DMS53 treated with DMSO at 0.1 percent for 48 hours (cell line): ENCODE data around the gene NOTUM.
"Not testable (repeated sequence)": the region's sequence is repeated elsewhere in the genome, so short reads cannot be mapped to it uniquely, and the experiment has no call there.

Source experiments
- DNase-seq: peaks from one replicate; lab custom pipeline; 2025; ENCODE audit not compliant: unreplicated experiment; lab: John Stamatoyannopoulos, UW

Gene NOTUM

DNA sequence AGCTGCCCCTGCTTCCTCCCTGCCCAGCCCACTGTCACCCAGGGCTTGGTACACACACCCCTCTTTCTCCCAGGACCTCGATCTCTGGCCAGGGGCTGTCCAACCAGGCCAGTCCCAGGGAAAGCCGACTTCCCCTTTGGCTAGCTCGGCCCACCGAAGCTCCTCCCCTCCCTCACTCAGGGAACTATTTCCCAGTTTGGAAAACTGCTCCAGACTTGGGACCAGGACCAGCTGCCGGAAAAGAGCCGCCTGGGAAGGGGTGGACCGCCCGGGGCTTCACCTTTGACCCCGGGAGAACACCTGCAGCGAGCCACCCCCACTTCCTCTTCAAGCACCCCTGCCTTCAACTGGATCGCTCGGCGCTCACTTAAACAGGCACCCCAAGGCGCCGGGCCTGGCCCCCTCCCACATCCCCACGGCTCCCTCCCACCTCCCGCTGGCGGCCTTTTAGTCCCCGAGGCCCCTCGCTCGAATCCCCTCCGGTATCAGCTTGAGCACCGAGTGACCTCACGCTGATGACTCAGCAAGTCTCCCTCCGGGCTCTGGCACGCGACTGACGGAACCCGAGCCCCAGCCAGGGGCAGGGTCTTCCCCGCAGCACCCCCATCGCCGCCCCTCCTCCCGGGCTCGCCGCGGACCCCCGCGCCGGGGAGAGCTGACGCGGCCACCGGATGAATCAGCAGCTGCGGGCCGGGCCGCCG is 34.4 kb downstream of the NOTUM start:
- peak; percentile 69 for DNase-seq

DNA sequence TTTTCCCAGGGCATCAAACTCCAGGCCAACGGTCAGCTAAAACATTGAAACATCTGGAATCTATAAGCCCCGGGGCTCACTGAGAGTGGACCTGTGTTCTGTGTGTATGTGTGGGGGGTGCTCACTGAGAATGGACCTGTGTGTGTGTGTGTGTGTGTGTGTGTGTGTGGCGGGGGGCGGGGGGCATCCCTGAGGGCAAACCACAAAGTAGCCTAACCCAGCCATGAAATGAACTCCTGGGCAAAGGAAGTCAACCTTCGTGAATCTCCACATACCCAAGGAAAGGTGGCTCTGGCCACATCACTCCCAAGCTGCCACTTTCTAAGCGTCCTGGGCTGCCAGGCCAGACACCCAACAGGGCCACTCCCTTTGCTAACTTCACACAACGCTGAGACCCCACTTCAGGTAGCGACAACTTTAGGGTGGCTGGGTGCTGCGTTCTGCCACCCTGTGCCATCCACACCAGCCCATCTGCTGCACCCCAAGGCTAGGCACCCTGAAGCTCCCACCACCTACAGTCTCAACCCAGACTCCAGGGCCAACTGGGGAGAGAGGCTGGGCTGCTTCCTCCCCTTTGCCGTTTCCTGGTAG is 35.0 kb downstream of the NOTUM start:
- DNase-seq = no peak

DNA sequence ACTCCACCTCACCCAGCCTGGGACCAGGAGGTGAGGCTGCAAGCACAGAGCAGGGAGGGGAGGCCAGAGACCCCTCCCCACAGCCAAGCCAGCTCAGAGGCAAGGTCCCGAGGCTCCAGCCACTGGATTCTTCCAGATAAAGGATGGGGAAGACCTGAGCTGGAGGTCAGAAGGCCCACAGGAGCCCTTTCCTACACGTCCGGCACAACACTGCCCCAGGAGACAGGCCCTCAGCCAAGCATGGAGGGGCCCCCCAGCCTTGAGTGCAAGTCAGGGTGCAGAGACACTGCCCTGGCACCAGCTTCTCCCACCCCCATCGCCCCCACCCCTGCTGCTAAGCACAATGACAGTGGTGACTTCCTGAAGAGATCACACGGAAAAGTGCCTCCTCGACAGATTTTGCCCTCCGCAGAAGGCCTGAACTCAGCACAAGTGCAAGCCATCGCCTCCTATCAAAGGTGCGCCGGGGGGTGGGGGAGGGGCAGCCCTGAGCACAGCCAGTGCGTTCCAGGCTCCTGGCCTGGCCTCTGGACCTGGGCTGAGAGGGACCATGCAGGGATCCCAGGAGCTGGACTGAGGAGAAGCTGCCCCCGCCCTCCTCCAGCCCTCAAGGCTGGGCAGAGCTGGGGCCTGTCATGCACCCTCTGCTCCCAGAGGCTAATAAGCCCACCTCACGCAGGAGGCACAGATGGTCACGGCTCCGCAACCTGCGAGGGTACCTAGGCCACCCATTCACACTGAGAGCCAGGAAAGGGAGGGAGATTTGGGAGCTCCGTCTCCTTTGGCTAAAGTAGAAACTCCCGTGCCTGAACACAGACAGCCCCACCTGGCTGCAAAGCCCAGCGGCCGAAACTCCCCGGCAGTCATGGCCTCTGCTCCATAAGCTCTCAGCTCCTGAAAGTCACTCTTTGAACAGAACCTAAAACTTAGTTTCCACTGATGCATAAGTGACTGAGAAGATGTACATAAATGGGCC is 36.1 kb downstream of the NOTUM start:
- no peak for DNase-seq

- DNase-seq = no peak
Measured at GRCh38 chr17:81923302-81924260, 37.4 kb downstream of the NOTUM start.

DNA sequence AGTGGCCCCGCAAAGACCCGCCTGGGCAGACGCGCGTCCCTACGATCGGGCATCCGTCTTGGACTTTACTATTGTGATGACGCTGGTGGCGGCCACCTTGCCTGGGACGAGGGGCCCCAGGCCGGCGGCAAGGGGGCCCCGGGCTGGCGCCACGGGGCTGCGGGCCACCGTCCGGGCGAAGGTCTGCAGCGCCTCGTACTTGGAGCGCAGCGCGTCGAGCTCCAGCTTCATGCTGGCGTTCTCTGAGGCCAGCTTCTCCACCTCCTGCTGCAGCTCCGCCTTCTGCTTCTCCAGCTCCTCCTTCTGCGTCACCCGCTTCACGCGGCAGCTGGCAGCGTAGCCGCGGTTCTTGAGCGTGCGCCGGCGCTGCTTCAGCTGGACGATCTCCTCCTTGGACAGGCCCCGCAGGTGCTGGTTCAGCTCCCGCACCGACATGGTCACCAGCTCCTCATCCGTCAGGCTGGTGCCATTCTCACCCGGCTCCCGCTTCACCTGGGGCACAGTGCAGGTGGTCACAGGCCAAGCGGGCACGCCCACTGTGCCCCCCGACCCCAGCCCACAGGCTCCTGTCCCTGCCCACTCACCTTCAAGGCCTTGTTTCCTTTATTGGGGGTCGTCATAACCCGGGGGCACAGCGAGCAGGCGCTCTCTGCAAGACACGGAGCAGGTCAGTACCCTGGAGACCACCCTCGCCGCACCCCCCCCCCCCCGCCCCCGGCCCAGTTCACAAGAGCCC is 38.3 kb downstream of the NOTUM start:
- DNase-seq = no peak

DNA sequence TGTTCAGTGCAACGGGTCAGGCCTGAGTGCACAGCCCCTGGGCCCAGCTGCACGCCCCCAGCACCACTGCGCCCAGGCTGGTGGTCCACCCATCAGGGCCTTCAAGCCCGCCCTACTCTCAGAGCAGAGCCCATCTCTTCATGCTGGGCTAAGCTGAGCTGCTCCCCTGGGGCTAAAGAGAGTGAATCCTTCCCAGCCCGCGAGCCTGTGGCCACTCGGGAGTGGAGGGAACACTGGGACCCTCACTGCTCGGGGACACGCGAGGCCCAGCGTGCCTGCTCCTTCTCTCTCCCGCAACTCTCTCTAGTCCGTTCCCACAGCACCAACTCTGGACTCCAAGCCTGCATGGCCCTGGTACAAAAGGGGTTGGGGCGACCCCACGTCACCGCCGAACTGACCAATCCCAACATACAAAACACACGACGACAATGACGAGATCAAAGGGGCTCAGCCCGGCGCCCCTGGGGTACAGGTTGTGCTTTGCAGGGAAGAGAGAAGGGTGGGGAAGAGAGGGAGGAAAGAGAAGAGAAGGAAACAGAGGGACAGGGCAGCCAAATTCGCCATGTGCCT is 38.9 kb downstream of the NOTUM start:
- no peak for DNase-seq

- no peak for DNase-seq
Measured at GRCh38 chr17:81921537-81921862, 39.5 kb downstream of the NOTUM start.

DNA sequence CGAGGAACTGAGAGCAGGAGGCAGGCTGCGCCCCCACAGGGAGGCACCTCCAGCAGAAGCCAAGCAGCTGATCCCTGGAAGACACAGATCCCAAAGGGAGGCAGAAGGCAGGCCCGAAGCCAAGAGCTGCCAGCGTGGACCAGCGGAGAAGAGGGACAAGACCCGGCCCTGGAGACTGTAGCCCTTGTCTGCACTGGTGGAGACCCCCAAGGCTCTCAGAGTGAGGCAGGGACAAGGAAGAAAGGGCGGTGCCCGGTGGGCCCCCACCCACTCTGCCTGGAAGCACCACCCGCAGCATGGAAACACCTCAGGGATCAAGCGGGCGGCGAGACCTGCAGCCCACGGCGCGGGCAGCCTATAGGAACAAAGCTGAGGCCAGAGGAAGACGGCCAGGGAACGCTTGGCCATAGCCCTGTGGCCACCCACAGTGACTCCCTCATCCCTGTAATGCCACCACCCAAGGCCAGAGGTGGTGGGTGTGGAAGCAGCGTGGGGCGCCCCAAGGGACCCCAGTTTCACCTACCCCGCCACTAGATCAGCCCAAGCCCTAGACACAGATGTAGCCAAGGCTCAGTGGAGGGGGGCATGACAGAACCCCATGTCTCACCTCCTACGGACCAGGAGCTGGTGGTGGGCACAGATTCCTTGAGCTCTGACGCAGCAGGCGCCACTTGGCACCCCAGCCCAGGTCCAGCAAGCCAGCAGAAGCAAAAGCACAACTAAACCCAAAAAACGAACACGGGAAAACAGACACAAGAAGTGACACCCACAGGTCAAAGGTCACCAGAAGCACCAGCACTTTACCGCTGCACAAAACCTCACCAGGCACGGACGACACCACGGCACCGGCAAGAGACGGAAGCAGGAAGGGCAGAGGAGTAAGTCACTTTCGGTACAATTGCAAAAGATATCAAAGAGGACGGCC is 40.1 kb downstream of the NOTUM start:
- DNase-seq = no peak

DNA sequence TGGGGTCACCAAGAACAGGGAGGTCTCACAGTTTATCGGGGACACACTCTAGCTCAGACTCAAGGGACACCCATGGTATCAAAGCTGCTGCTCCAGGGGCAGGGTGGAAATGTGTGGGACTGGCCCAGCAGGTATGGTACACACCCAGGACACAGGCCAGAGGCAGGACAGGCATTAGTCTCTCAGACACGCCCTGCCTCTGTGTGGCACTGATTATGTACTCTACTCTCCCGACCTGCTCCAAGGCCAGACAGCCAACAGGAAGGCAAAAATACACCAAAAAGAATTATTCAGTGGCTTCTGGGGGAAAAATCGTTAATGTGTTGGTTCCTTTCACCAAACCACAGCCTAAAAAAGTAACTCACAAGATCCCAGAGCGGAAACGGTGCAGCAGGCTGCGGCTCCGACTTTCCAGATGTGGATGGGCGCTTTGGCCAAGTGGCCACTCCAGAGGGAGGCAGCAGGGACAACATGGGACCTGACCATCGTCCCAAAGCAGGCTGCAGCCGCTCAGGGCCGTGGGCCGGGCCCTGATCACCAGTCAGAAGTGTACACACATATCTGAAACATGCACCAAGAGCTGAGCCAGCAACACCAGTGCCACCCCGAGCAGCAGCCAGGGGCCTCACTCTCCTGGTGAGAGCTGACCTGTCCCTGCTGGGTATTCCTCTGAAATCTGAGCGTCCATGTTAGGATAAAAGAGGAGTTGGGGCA is 42.0 kb downstream of the NOTUM start:
- DNase-seq = no peak

DNA sequence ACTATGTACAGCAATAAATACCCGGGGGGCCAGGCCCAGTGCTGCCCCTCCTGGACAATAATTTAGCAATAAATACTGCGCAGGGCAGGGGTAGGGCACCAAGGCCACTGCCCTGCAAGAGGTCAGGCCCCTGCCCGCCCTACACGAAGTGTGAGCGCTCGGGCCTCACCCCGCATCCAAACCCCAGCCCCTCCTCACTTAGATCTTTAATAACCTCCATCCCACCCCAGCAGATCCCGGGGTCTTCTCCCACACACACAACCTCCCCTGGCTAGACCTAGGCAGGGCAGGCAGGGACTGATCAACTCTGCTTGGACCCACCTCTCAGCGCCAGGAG is 42.7 kb downstream of the NOTUM start:
- not testable (repeated sequence) for DNase-seq

GRCh38 chr17:81917565-81918332 is 43.2 kb downstream of the NOTUM start, which contains the start of gene SIRT7:
Gene SIRT7 (minus strand): TSS chr17:81918176. CDS start chr17:81918131, 45 bp downstream.
- DNase-seq = peak; percentile 66

GRCh38 chr17:81916234-81917001 is 44.6 kb downstream of the NOTUM start:
- no peak for DNase-seq

- no peak for DNase-seq
Measured at GRCh38 chr17:81915331-81915730, 45.7 kb downstream of the NOTUM start.

GRCh38 chr17:81914103-81914850 is 46.7 kb downstream of the NOTUM start:
- no peak for DNase-seq

GRCh38 chr17:81913394-81914102 is 47.4 kb downstream of the NOTUM start:
- no peak for DNase-seq
